HFFc6 (cell line): ENCODE data around the gene NTSR1. TPM values are rescaled to one million over a fixed set of nuclear protein-coding genes. Genes with fewer than 3 reads are reported as not detected.

Source experiments
- DNase-seq: peaks from one replicate; pipeline ENCODE4 v3.0.0-alpha.2; 2018
- H3K27ac Mint-ChIP-seq: 2 replicates; pipeline ENCODE4 v1.8.0; 2020; ENCODE audit warnings: mild to moderate bottlenecking, mixed read lengths
- H3K27me3 Mint-ChIP-seq: 2 replicates; pipeline ENCODE4 v1.8.0; 2021; ENCODE audit warnings: mild to moderate bottlenecking, moderate library complexity, mixed read lengths; ENCODE audit not compliant: insufficient read depth
- H3K36me3 Mint-ChIP-seq: 2 replicates; pipeline ENCODE4 v1.8.0; 2021; ENCODE audit warnings: low read depth, mixed read lengths
- H3K4me1 Mint-ChIP-seq: 2 replicates; pipeline ENCODE4 v1.8.0; 2020; ENCODE audit warnings: low read depth, mixed read lengths
- H3K4me3 Mint-ChIP-seq: 2 replicates; pipeline ENCODE4 v1.8.0; 2020; ENCODE audit warnings: mild to moderate bottlenecking, moderate library complexity, mixed read lengths
- H3K9me3 Mint-ChIP-seq: 2 replicates; pipeline ENCODE4 v1.8.0; 2020; ENCODE audit warnings: mild to moderate bottlenecking, mixed read lengths
- total RNA-seq, 6 experiments: library from RNA; stranded (reverse); fragmentation: NEBNext Ultra II Directional; extraction: Animal tissue kit (Norgen Biotek cat#: 25700); gene quantifications; 2 replicates in 1 of 6; 3 replicates in 5 of 6; pipeline ENCODE4 v1.2.3, GENCODE V29; 2021
- TF ChIP-seq, protein P1 (sequence below): fragments of 200-600 bp; sonication (generic); IDR thresholded peaks from 2 replicates; pipeline ENCODE4 v1.5.0; 2021; ENCODE audit warnings: antibody characterized with exemption, mild to moderate bottlenecking

The NTSR1 gene
- total RNA-seq, 6 experiments from 2014 or later: 3.1 to 6.5 (median 5.6) TPM

DNA sequence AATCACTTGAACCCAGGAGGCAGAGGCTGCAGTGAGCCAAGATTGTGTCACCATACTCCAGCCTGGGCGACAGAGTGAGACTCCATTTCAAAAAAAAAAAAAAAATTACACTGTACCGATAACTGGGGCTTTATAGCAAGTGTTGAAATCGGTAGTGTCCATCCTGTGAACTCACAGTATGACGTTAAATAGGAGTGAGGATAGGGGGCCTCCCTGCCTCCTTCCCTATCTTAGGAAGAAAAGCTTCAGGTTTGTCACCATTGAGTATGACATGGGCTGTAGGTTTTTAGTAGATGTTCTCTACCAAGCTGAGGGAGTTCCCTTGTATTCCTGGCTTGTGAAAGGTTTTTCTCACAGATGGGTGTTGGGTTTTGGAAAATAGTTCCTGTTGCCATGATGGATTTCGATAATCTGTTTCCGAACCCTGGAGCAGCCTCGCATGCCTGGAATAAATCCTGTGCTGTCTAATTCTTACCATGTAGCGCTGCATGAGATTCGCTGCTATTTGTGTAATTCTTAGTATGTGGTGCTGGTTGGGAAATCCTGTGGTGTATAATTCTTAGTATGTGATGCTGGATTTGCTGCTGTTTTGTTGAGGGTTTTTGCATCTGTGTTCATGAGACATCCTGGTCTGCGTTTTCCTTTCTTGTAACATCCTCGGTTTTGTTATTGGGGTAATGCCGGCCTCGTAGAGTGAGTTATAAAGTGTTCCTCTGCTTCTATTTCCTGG is 23.6 kb downstream of the NTSR1 start:
- H3K27me3 Mint-ChIP-seq: peaks cover 2% of the 10 kb centered on the region
- no peak for DNase-seq

DNA sequence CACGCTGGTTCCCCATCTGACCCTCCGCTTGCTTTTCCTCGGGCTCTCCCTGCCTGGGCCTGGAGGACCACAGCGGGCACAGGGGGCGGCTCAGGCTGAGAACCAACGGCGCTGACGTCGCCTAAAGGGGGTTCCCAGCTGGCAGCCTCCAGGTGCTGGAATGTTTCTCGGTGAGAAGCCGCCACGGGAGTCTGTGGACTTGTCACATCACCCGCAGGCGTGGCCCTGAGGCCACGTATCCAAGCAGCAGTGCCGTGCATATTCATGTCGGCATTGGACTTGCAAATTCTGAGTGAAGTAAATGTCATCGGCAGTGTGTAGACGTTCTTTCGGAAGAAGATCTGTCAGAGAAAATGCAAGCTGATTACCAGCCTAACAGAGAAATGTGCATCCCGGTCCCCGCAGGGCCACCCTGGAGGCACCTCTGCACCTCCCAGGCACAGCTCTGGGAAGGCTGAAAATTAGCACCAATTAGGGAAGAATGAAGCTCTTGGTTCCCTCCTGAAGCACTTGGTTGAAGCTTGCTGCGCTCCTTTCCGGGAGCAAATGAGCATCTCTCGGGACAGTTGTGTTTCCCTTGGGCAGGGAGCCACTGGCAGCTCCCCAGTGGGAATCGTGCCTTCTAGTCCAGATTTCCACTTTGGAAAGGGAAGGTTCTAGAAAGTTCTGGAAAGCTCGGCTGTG is 24.3 kb downstream of the NTSR1 start:
- H3K36me3 Mint-ChIP-seq: peaks cover 13% of the 10 kb centered on the region; the same call in 1 of the 2 replicates
- TF ChIP-seq, protein P1, sequence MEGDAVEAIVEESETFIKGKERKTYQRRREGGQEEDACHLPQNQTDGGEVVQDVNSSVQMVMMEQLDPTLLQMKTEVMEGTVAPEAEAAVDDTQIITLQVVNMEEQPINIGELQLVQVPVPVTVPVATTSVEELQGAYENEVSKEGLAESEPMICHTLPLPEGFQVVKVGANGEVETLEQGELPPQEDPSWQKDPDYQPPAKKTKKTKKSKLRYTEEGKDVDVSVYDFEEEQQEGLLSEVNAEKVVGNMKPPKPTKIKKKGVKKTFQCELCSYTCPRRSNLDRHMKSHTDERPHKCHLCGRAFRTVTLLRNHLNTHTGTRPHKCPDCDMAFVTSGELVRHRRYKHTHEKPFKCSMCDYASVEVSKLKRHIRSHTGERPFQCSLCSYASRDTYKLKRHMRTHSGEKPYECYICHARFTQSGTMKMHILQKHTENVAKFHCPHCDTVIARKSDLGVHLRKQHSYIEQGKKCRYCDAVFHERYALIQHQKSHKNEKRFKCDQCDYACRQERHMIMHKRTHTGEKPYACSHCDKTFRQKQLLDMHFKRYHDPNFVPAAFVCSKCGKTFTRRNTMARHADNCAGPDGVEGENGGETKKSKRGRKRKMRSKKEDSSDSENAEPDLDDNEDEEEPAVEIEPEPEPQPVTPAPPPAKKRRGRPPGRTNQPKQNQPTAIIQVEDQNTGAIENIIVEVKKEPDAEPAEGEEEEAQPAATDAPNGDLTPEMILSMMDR: no peak
- peaks cover 2% of the 10 kb centered on the region for H3K27me3 Mint-ChIP-seq
- no peak overlapping the region for H3K27ac Mint-ChIP-seq
- no peaks in the 10 kb centered on the region for H3K9me3 Mint-ChIP-seq
- peaks cover 27% of the 10 kb centered on the region for H3K4me1 Mint-ChIP-seq
- no peak for DNase-seq
- H3K4me3 Mint-ChIP-seq: no peak overlapping the region

More for the DNA sequence above, 23.6 kb downstream of the NTSR1 start:
- H3K4me3 Mint-ChIP-seq: no peak overlapping the region
- TF ChIP-seq, protein P1: no peak
- H3K9me3 Mint-ChIP-seq: no peaks in the 10 kb centered on the region
- H3K36me3 Mint-ChIP-seq: peaks cover 13% of the 10 kb centered on the region; the same call in 1 of the 2 replicates
- H3K27ac Mint-ChIP-seq: no peak overlapping the region
- peaks cover 26% of the 10 kb centered on the region for H3K4me1 Mint-ChIP-seq

DNA sequence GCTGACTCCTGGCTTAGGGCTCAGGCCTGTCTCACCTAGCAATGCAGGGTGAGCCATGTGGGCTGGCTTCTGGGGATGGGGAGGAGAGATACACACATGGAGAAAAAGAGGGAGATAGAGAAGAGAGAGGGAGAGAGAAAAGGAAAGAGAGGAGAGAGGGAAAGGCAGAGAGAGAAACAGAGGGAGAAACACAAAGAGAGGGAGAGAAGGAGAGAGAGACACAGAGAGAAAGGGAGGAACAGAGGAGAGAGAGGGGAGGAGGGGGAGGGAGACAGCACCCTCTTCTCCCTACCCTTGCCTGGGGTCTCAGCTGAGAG is 24.8 kb downstream of the NTSR1 start:
- no peak overlapping the region for H3K27ac Mint-ChIP-seq
- DNase-seq: no peak
- H3K4me3 Mint-ChIP-seq: no peak overlapping the region
- peaks cover 2% of the 10 kb centered on the region for H3K27me3 Mint-ChIP-seq
- H3K36me3 Mint-ChIP-seq: peaks cover 13% of the 10 kb centered on the region; the same call in 1 of the 2 replicates
- peaks cover 29% of the 10 kb centered on the region for H3K4me1 Mint-ChIP-seq
- TF ChIP-seq, protein P1: no peak
- no peaks in the 10 kb centered on the region for H3K9me3 Mint-ChIP-seq

DNA sequence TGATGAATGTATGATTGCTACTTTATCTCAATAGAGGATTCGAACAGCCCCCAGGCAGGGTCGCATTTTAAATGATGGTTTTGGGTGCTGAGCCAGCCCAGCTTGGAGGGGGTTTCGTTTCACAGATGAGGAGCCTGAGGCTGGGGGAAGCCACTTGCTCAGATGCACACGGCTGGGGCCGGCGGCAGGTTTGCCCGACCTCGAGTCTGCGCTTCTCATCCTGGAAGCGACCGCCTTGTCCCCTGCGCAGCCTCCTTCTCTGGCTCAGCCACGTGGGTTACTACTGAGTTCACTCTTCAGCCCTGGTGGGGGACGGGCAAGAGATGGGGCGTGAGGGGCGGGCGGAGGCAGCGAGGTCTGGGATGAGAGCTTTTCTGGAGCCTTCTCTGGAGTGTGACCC is 25.3 kb downstream of the NTSR1 start:
- no peak for DNase-seq
- Mint-ChIP-seq H3K27me3 (peaks cover 2% of the 10 kb centered on the region), H3K9me3 (no peaks in the 10 kb centered on the region), H3K36me3 (peaks cover 13% of the 10 kb centered on the region; the same call in 1 of the 2 replicates), H3K27ac (no peak overlapping the region), H3K4me1 (peaks cover 33% of the 10 kb centered on the region), H3K4me3 (no peak overlapping the region)
- TF ChIP-seq, protein P1: no peak

DNA sequence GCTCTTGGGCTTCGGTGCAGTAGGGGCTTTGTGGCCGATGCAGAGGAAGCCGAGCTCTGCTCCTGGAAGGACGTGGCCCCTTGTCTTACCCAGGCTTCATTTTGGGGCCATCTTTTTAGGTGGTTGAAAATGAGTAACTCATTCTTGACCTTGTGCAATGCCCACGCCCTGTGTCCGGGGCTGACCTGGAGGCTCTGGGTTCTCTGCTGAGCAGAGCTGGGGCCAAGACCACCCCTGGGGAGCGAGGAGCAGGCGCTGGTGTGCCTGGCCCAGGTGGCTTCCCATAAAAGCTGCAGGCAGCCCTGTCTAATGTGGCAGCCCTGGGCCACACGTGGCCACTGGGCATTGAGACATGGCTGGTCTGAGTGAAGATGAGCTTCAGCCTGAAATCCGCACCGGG is 25.7 kb downstream of the NTSR1 start:
- Mint-ChIP-seq H3K9me3 (no peaks in the 10 kb centered on the region), H3K4me3 (no peak overlapping the region), H3K36me3 (peaks cover 13% of the 10 kb centered on the region; the same call in 1 of the 2 replicates), H3K4me1 (peaks cover 37% of the 10 kb centered on the region), H3K27ac (no peak overlapping the region), H3K27me3 (peaks cover 2% of the 10 kb centered on the region)
- no peak for DNase-seq
- TF ChIP-seq, protein P1: no peak
